Middle frontal gyrus (tissue), 1 donor: ENCODE measurements around the gene LMOD1.
"Not testable (repeated sequence)": the region's sequence is repeated elsewhere in the genome, so short reads cannot be mapped to it uniquely, and the experiment has no call there.

Experiments used
- DNase-seq: peaks from one replicate; pipeline ENCODE4 v3.0.0-alpha.2; 2015; ENCODE audit warnings: low spot score; ENCODE audit errors: extremely low spot score

LMOD1 gene

GRCh38 chr1:201916649-201917249, 29.6 kb downstream of the LMOD1 start:
- DNase-seq: no peak

GRCh38 chr1:201914456-201915235, 31.7 kb downstream of the LMOD1 start:
- no peak for DNase-seq

GRCh38 chr1:201912832-201913231, 33.5 kb downstream of the LMOD1 start:
- DNase-seq: no peak

GRCh38 chr1:201911826-201912571, 34.3 kb downstream of the LMOD1 start:
- DNase-seq: no peak

- no peak for DNase-seq
Measured at GRCh38 chr1:201907621-201908020, 38.7 kb downstream of the LMOD1 start.

GRCh38 chr1:201906336-201906735, 40.0 kb downstream of the LMOD1 start:
- no peak for DNase-seq

- no peak for DNase-seq
Measured at GRCh38 chr1:201905234-201905890, 41.0 kb downstream of the LMOD1 start.

GRCh38 chr1:201904579-201904978, 41.8 kb downstream of the LMOD1 start:
- DNase-seq: no peak

- DNase-seq: no peak
Measured at GRCh38 chr1:201903135-201903534, 43.2 kb downstream of the LMOD1 start.

GRCh38 chr1:201902198-201902597, 44.1 kb downstream of the LMOD1 start:
- no peak for DNase-seq

GRCh38 chr1:201901036-201901435, 45.3 kb downstream of the LMOD1 start:
- DNase-seq: not testable (repeated sequence)

GRCh38 chr1:201900476-201900875, 45.9 kb downstream of the LMOD1 start:
- no peak for DNase-seq

- no peak for DNase-seq
Measured at GRCh38 chr1:201899683-201900429, 46.5 kb downstream of the LMOD1 start.

- no peak for DNase-seq
Measured at GRCh38 chr1:201898992-201899391, 47.4 kb downstream of the LMOD1 start.

- no peak for DNase-seq
Measured at GRCh38 chr1:201898240-201898894, 48.0 kb downstream of the LMOD1 start.

GRCh38 chr1:201896951-201897391, 49.4 kb downstream of the LMOD1 start:
- DNase-seq: no peak

- DNase-seq: peak; percentile 56
Measured at GRCh38 chr1:201895913-201896807, 50.2 kb downstream of the LMOD1 start.

- no peak for DNase-seq
Measured at GRCh38 chr1:201895120-201895665, 51.2 kb downstream of the LMOD1 start.
